ENCODE results near the gene SUPT20HL1.
A peak's percentile ranks its signal among the peaks of the same experiment; 100 is the strongest.

The SUPT20HL1 gene

DNA sequence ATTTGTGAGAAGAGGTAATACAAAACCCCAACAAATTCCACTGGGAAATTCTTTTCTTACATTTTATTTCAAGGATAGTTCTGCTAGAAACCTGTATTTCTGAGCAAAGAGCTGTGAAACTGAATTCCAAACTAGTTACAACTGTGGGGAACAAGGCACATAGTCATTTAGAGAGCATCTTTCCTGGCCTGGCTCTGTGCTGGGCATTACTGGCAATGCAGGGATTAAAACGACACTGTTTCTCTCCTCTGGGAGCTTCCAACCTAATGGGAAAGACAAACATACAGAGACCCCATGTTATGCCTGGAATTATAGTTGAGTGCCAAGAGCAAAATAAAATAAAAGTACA lies 36.5 kb downstream of the SUPT20HL1 start:
- DNase-seq (ENCODE audit: low spot score): no peak

GRCh38 chrX:24398766-24399165 lies 38.3 kb downstream of the SUPT20HL1 start:
- DNase-seq (ENCODE audit: low spot score): no peak

DNA sequence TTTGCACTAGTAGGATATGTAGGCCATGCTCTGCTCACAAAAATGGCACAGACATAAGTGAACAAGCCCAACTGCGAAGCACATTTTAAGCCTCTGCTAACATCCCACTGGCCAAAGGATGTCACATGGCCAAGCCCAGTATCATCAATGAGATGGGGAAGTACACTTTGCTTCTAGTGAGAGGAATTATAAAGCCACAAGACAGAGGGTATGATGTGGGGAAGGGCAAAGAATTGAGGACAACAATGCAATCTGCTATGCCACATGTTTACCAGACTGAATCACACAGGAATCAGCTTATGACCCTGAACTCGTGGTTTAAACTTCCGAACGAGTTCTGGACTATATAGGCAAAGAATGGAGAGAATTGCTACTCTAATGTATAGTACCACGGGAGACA lies 39.1 kb downstream of the SUPT20HL1 start:
- DNase-seq (ENCODE audit: low spot score): no peak

GRCh38 chrX:24405959-24406358 lies 45.5 kb downstream of the SUPT20HL1 start:
- peak; percentile 43 for DNase-seq (ENCODE audit: low spot score)
